HG03354 (cell line): ENCODE results near the gene NTN5.
"Not testable (repeated sequence)": the region's sequence is repeated elsewhere in the genome, so short reads cannot be mapped to it uniquely, and the experiment has no call there.

Experiments
- ATAC-seq: cut with Tn5 transposase; IDR thresholded peaks from one replicate; pipeline ENCODE4 v1.9.1; 2021; ENCODE audit warnings: mild to moderate bottlenecking; ENCODE audit not compliant: unreplicated experiment, poor library complexity, severe bottlenecking

Gene NTN5, protein sequence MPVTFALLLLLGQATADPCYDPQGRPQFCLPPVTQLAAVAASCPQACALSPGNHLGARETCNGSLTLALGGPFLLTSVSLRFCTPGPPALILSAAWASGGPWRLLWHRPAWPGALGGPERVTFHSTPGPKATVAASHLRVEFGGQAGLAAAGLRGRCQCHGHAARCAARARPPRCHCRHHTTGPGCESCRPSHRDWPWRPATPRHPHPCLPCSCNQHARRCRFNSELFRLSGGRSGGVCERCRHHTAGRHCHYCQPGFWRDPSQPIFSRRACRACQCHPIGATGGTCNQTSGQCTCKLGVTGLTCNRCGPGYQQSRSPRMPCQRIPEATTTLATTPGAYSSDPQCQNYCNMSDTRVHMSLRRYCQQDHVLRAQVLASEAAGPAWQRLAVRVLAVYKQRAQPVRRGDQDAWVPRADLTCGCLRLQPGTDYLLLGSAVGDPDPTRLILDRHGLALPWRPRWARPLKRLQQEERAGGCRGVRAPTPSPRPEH

DNA sequence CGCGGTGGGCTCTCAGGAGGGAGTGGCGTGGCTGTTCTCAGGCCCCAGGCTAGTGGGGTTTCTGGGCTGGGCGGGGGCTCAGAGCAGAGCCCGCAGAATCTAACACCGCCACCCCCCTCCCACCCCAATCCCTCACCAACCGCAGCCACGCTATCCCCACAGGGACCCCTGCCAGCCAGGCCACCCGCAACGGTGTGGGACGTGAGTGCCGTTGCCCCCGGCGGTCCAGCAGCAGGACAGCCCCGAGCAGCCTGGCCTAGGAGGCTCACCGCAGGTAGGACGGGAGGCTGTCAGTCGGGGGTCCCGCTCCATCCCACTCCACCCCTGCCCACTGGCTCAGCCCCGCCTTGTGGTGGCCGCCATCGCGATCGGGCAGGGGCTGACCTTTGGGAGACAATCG lies at the start of gene NTN5:
NTN5 (minus strand) TSS at position 24 of the 400 bp plus-strand sequence. CDS start 2,031 bp downstream, outside the sequence.
- ATAC-seq: no peak

DNA sequence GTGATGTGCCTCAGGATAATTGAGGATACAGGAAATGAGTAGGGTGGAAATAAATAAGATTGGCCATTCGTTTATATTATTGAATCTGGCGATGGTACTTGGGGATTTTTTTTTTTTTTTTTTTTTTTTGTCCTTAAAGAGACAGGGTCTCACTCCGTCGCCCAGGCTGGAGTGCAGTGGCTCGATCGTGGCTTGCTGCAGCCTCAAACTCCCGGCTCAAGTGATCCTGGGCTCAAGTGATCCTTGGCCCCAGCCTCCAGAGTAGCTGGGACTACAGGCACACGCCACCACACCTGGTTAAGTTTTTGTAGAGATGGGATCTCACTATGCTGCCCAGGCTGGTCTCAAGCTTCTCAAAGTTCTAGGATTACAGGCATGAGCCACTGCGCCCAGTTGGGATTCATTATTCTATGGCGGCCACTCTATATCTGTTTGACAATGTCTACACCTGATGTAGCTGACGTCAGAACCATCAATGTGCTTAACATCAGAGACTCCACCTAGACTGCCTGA lies 49.4 kb upstream of the NTN5 start:
- ATAC-seq: no peak

- ATAC-seq: peak; percentile 68
Measured at GRCh38 chr19:48720613-48721296, 47.9 kb upstream of the NTN5 start.

GRCh38 chr19:48720251-48720612 lies 47.4 kb upstream of the NTN5 start:
- no peak for ATAC-seq

GRCh38 chr19:48719263-48720171 lies 46.7 kb upstream of the NTN5 start, which contains the start of gene MAMSTR:
MAMSTR (minus strand) TSS chr19:48719725; CDS start chr19:48719031, 694 bp downstream.
- ATAC-seq: no peak

- no peak for ATAC-seq
Measured at GRCh38 chr19:48718711-48719231, 46.0 kb upstream of the NTN5 start.

DNA sequence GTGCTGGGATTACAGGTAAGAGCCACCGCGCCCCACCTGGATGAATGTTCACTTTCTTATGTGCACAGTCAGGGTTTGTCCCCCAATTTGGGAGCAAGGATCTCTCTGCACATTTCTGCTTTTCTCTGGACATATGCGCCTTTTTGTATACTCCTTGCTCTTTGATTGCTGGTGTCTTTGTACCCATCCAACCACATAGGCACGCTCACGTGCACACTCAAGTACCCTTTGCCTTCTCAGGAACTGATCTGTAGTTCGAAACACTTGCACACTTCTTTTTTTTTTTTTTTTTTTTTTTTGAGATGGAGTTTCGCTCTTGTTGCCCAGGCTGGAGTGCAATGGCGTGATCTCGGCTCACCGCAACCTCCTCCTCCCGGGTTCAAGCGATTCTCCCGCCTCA lies 45.3 kb upstream of the NTN5 start:
- not testable (repeated sequence) for ATAC-seq

GRCh38 chr19:48716562-48717291 lies 43.9 kb upstream of the NTN5 start:
- ATAC-seq: no peak

DNA sequence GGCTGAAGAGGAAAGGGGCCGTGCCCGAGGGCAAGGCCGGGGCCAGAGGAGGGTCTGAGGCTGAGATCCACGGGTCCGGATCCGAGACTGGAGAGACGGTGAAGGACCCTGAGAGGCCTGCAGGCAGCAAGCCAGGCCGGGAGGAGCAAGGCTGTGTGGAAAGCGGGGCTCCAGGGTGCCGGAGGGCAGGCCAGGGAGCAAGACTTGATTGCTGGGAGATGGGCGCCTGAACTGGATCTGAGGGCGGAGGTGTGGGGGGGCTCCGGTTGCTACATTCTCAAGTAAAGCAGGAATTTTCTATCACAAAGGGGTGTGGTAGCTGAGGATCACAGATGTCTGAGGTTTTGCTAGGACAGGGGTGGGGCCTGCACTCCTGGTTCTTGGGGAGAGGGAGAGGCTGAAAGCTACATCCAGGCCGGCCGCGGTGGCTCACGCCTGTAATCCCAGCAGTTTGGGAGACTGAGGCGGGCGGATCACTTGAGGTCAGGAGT lies 42.9 kb upstream of the NTN5 start:
- ATAC-seq: no peak

- ATAC-seq: no peak
Measured at GRCh38 chr19:48714759-48715675, 42.2 kb upstream of the NTN5 start.

- peak; percentile 89 for ATAC-seq
Measured at GRCh38 chr19:48713864-48714755, 41.3 kb upstream of the NTN5 start.

DNA sequence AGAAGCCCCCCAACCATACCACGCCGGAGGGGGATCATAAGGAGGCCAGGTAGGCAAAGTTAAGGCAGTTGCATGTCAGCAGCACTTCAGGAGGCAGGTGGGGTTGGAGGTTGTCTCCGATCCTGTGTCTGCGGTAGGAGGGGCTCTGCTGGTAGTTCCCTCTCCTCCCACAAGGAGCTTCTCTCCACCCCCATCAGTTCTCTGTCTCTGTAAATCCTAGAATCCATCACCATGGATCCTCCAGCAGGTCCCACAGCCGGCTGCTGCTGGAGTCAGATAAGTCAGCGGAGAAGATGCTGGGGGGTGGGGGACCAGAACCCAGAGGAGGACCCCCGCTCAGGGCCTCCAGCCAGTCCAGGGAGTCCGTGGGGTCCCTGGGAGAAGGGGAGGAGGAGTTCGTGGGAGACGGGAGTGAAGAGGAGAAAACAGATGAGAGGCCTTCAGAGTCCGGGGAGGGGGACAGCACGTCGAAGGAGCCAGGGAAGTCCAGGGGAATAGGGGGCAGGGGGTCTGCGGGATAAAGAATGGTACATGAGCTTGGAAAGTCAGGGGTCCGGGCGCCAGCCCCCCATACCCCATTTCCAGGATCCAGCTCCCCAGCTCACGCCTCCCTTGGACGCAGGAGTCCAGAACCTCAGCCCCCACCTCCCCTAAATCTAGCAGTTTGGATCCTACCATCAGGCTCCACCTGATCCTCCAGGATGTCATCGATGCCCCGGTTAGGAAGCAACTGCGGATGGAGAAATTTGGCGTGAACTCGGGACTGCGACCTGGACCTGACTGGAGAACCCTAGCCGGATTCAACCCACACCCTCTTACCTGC lies 40.4 kb upstream of the NTN5 start:
- ATAC-seq: no peak

GRCh38 chr19:48711106-48711662 lies 38.4 kb upstream of the NTN5 start:
- ATAC-seq: no peak

DNA sequence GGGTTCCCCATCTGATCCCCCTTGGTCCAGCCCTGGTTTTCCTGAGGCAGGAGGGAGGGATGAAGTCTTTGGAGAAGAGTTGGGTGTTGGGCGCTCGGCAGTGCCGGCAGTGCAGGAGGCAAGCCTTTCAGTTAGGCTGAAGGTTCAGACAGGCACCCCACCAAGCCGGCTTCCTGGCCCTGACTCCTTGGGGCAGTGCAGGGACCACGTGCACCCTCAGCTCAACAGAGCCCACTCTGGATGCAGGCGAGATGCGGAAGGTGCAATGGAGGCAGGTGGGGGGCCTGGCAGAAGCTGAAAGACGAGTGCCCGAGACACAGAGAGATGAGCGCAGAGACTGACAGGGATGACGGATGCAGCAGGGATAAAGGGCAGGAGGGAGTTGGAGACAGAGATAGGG lies 35.7 kb upstream of the NTN5 start:
- ATAC-seq: no peak

GRCh38 chr19:48705431-48705830 lies 32.6 kb upstream of the NTN5 start:
- ATAC-seq: no peak

DNA sequence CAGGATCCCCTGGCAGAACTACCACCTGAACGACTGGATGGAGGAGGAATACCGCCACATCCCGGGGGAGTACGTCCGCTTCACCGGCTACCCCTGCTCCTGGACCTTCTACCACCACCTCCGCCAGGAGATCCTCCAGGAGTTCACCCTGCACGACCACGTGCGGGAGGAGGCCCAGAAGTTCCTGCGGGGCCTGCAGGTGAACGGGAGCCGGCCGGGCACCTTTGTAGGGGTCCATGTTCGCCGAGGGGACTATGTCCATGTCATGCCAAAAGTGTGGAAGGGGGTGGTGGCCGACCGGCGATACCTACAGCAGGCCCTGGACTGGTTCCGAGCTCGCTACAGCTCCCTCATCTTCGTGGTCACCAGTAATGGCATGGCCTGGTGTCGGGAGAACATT lies 30.5 kb upstream of the NTN5 start:
- no peak for ATAC-seq
